RKO (cell line): ENCODE data around the gene GLA.
A peak's percentile ranks its signal among the peaks of the same experiment; 100 is the strongest.

Experiments used
- DNase-seq: peaks from one replicate; pipeline ENCODE4 v3.0.0-alpha.2; 2016; ENCODE audit warnings: low spot score

The GLA gene

DNA sequence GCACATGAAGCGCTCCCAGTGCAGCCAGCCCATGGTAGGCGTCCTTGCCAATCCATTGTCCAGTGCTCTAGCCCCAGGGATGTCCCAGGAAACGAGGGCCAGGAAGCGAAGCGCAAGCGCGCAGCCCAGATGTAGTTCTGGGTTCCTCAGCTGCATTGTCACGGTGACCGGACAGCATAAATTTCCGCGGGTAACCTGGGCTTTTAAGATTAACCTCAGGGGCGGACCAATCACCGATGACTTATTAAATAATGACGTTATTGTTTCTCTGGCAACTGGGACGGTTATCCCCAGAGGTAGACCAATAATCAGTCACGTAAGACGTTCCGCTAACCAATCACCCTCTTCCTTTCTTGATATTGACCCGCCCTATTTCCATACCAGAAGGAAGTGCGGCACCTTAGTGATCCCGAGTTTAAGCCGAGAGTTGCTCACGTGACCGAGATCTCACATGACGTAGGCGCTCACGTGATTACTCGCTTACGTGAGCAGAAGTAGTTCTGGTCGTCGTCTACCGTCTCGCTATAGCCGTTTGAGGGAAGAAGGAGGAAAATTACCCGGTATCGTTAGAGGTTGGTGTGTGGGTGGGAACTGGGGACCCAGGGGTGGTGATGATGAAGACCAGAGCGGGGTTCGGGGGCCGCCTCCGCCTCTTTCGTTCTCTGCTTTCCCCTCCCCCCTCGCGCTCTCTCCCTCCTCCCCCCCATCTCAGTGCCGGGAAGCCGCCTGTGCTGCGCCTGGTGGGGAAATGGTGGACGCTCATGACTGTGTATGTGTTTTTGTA lies at the start of gene GLA, which contains the start of gene HNRNPH2:
Gene GLA, minus strand, starts transcription at position 178 of the 784 bp plus-strand sequence. Its CDS starts 22 bp downstream, at position 156.
Gene HNRNPH2, plus strand, starts transcription at position 475 of the 784 bp plus-strand sequence. CDS start 3,767 bp downstream, outside the sequence.
- DNase-seq = peak; percentile 97

GRCh38 chrX:101452056-101452455 lies 44.3 kb upstream of the GLA start:
- no peak for DNase-seq

DNA sequence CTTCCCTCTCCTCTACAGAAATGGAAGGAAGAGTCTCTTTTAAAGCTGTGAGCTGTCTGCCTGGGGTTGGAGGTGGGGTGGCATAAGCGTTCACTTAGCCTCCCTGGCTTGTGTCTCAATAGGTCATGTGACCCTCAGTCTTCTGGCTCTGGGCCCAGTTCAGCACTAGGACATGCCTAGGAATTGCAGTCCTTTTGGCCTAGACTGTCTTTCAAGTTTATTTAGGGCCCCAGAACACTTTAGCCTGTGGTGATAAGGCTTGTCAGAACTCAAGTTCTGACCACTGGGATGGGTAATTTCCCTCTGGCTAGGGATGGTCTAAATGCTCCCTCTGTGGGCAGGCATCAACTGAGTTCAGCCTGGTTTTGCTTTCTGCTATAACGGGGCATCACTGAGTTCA lies 43.2 kb upstream of the GLA start:
- no peak for DNase-seq

GRCh38 chrX:101450085-101450484 lies 42.4 kb upstream of the GLA start:
- DNase-seq = no peak

DNA sequence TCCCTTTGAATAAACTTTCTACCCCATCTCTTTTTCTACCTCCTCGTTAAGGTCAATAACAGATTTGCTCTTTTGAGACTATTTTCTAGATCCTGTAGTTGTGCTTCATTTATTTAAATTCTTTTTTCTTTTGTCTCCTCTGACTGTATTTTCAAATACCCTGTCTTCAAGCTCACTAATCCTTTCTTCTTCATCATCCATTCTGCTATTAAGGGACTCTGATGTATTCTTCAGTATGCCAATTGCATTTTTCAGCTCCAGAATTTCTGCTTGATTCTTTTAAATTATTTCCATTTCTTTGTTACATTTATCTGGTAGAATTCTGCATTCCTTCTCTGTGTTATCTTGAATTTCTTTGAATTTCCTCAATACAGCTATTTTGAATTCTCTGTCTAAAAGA lies 41.6 kb upstream of the GLA start:
- DNase-seq = no peak

DNA sequence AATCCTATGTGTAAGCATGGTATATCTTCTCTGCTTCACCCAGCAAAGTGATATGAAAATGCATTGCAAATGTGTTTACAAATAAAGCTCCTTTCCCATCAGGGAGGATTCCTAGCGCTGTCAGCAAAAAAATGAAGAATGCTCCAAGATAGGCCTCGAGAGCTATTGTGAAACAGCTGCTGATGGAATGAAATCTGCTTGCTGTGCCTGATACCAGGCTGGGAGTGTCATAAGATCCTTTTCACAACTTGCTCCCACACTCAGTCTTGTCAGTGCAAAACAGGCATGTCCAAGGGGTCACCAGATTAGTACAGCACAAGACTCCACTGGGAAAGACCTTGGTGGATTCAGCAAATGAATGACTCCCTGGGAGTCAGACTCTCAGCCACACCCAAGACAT lies 34.4 kb upstream of the GLA start:
- no peak for DNase-seq

- no peak for DNase-seq
These were observed 22.8 kb upstream of the GLA start for GRCh38 chrX:101430457-101431078.

- no peak for DNase-seq
These were observed 22.2 kb upstream of the GLA start for GRCh38 chrX:101429934-101430333.

DNA sequence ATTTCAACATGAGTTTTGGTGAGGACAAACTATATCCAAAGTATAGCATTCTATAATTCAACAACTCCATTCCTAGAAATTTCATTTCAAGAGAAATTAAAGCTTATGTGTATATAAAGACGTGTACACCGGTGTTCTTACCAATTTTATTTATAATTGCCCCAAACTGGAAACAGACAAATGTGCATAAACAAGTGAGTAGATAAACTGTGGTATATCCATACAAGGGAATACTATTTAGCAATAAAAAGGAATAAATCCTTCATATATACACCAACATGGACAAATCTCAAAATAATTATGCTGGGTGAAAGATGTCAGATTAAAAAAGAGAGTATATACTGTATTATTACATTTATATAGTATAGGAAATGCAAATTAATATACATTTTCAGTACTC lies 20.2 kb upstream of the GLA start:
- DNase-seq = no peak

- DNase-seq = no peak
These were observed 11.8 kb upstream of the GLA start for GRCh38 chrX:101419489-101419888.

DNA sequence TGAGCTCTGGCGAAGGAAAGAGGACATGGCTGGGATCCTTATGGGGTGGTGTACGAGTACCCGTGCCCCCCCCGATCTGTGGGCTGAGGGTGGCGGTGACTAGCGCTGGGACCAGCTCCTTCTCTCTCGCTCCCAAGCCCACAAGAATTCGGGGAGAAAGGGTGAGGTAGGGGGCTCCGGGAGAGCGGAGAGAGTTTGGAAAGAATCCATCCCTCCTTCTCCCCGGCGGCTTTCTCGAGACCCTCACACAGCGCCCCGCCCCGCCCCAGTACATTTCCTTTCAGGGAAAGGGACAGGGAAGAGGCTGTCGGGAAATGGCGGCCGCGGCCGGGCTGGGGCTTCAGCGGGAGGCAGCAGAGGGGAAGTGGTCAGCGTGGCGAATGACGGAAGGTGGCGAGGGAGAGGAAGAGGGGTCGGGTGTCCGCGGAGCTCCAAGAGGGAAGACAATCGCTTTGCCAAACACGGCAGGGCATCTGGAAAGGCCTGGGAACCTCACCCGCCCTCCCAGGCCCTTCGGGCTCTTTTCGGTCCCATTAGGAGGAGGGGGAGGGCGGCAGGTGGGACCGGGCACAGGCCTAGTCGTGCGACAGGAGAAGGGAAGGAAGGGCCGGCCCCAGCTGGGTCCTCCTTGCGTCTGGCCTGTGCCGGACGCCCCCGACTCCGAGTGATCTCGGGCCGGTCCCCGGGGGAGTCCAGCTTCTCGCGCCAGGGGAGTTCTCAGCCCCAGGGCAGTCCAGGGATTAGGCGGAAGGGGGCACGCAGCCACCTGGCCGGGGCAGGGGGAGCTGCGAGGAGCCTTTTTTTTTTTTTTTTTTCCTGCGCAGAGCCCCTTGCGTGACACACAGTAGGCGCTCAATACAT lies 10.5 kb upstream of the GLA start:
- DNase-seq = peak; percentile 32

DNA sequence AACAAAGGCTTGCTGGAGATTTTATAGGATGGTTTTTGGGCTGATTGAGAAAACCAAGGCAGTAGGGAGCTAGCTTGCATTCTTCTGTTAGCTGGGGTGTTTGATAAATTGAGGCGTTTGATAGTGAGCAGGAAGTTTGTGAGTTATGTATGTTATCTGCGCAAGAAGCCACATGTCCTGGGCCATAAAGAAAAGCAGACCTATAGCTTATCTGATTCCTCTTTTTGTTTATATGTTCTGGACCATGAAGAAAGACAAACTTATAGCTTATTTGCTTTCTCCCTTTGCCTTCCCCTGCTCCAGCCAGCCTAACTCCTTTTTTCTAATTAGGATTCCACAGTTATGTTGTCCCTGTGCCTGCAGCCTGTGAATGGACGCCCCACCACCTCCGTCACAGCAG lies 9.5 kb upstream of the GLA start:
- DNase-seq = no peak

DNA sequence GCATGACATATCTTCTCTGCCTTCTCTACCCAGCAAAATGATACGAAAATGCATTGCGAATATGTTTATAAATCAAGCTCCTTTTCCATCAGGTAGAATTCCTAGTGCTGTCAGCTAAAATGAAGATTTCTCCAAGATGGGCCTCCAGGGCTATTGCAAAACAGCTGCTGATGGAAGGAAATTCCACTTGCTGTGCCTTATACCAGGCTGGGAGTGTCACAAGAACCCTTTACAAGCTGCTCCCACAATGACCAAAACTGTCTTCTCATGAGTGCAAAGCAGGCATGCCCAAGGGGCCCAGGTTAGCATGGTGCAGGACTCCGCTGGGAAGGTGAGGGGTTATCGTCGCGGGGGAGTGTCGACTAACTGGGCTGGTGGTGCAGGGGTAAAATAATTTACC lies 9.0 kb upstream of the GLA start:
- DNase-seq = no peak

DNA sequence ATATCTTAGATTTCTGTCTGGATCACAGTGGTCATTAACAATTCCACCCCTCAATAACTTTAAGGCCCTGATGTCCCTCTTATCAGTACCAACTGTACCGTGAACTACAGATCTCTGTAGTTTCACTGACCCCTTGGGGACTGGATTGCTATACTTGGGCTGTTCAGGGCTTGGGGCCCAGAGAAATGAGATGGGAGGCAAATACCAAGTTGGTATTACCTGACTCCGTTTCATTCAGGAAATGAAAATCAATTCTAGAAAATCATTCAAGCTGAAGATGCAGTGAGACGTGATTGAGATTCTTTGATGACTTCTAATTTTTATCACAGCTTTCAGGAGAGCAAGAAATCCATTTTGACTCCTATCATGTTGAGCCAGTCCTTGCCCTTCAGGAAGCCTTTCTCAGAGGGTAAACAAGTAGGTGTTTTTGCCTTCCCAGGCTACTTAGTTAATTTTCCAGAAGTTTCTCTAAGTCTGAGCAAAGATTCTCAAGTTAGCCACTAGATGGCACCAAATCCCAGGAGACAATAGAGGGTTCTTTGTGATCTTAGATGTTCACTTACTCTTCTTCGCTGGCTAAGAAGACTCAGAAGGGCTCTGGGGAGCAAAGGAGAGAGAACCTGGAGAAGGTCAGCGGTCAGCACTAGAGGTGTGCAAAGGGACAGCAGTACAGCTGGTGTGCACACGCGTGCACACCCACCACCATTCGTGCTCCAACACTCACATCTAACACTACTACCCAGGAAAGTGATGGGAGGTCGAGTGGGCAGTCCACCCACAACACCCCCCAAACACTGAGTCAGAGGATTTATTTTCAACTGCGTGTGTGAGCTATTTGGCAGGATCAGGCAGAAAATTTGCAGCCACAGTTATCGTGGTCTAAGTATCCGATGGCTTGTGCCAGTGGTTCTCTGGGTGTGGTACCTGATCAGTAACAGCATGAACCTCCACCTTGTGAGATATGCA lies 7.7 kb upstream of the GLA start:
- peak; percentile 84 for DNase-seq

DNA sequence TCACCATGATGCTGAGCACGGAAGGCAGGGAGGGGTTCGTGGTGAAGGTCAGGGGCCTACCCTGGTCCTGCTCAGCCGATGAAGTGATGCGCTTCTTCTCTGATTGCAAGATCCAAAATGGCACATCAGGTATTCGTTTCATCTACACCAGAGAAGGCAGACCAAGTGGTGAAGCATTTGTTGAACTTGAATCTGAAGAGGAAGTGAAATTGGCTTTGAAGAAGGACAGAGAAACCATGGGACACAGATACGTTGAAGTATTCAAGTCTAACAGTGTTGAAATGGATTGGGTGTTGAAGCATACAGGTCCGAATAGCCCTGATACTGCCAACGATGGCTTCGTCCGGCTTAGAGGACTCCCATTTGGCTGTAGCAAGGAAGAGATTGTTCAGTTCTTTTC lies 4.3 kb upstream of the GLA start:
- no peak for DNase-seq

- no peak for DNase-seq
These were observed 2.7 kb upstream of the GLA start for GRCh38 chrX:101410461-101410860.

GRCh38 chrX:101409043-101409442 lies 1.3 kb upstream of the GLA start:
- DNase-seq = peak; percentile 41

DNA sequence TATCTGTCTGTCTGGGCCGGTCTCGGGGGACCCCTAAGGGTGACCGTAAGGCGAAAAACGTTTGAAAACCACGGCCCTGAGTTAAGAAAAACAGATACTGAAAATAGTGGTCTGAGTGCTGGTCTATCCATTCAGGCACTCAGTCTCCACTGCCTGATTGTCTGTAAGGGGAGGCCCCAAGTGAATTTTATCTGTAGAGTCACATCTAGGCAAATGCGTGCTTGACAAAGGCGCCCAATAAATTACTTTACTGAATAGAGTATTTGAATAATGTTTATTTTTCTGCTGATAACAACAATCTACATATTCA lies 762 bp upstream of the GLA start:
- DNase-seq = no peak

GRCh38 chrX:101407167-101407747 lies 468 bp downstream of the GLA start:
- DNase-seq = no peak

- no peak for DNase-seq
These were observed 7.9 kb downstream of the GLA start for GRCh38 chrX:101399825-101400224.

DNA sequence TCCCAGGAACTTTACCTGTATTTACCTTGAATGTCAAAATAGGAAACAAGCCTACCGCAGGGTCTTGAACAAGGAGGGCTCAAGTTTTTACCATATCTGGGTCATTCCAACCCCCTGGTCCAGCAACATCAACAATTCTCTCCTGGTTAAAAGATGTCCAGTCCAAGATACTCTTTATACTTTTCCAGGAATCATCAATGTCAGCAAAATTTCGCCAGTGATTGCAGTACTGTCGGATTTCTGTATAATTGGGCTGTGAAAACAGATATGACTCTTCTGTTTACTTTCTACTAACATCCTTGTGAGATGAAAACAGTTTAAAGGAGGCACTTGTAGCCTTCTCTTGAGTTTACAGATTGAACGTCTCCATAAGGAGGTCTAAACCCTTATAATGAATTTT lies 9.0 kb downstream of the GLA start:
- DNase-seq = no peak
